Gastroesophageal sphincter (tissue), 3 donors: Measurements from ENCODE around the gene ZNF273.

Experiments
- CTCF ChIP-seq, 4 experiments: fragments of 200-600 bp in 2 of 4; fragments of 450-650 bp in 2 of 4; sonication (generic) in 1 of 4; IDR thresholded peaks; one replicate each; pipeline ENCODE4 v1.5.1; 2017 to 2019; ENCODE audit warnings: antibody characterized with exemption in 4 of 4, mild to moderate bottlenecking in 2 of 4, moderate library complexity in 2 of 4
- EP300 ChIP-seq: sonication (generic); formaldehyde crosslinking; IDR thresholded peaks from one replicate; pipeline ENCODE4 v1.6.1; 2017; ENCODE audit warnings: antibody characterized with exemption, mild to moderate bottlenecking
- POLR2AphosphoS5 ChIP-seq: sonication (generic); formaldehyde crosslinking; IDR thresholded peaks from one replicate; pipeline ENCODE4 v1.6.1; 2017; ENCODE audit warnings: antibody characterized with exemption

- TF ChIP-seq EP300 (no peak), CTCF (IDR thresholded peaks at IDR 0.05) (no peak), POLR2AphosphoS5 (no peak)
Measured at GRCh38 chr7:64873517-64873916, 29.6 kb upstream of the ZNF273 start.
